ENCODE results near the gene NUP214. TPM values are rescaled to one million over a fixed set of nuclear protein-coding genes. Genes with fewer than 3 reads are reported as not detected.

The NUP214 gene
- total RNA-seq, 2 experiments from 2014 or later, result 61.4 to 97.7 TPM

DNA sequence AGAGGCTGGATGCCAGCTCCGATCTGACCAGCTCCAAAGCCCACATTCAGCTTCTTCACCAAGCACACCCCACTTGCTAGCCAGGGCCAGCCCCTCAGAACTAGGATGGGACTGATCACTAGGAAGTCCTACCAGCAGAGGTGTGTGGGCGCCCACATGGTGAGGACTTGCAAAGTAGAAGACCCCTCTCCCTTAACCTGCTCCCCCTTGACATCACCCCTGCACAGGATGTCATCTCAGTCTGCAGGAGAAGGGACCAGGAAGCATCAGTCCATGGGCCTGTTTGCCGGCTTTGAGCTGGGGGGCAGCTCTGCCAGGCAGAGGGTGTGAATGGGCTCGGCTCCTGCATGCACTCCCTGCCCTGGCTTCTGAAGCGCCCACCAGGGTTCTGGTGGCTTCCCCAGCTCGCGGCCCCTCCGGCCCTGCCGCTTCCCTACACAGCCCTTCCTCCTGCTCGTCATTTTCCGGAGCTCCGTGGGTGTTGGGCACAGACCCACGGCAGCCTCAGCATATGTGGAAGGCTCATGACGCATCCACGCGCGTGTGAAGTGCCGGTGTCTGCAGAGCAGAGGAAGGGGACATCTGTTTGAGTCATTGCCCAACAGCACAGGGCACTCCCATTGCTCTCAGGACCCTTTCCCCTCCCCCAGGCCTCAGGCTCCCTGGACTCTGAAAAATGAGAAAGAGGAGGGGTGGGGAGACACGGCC lies 154.6 kb downstream of the NUP214 start:
- Mint-ChIP-seq H3K4me1 (peaks cover 22% of the 10 kb centered on the region), H3K9me3 (ENCODE audit: low read depth) (no peaks in the 10 kb centered on the region), H3K4me3 (no peak overlapping the region), H3K27me3 (peaks cover 7% of the 10 kb centered on the region), H3K36me3 (ENCODE audit: low read depth) (peaks cover 12% of the 10 kb centered on the region), H3K27ac (no peak overlapping the region)
- POLR2A ChIA-PET, result no interaction called here
- ATAC-seq (no peak), DNase-seq (no peak)
- intact Hi-C loops (cut with DNase I, micrococcal nuclease), result loop anchor here in 1 of 2 experiments (5.0 to 10.0 kb wide), 2 partner anchors 387 to 565 kb away; no protein-coding TSS in a partner anchor
- CTCF ChIA-PET, result interaction anchor here (0.7 to 1.3 kb wide), 2 partner anchors 23 to 234 kb away, joined by 4 read pairs; no protein-coding TSS in a partner anchor

DNA sequence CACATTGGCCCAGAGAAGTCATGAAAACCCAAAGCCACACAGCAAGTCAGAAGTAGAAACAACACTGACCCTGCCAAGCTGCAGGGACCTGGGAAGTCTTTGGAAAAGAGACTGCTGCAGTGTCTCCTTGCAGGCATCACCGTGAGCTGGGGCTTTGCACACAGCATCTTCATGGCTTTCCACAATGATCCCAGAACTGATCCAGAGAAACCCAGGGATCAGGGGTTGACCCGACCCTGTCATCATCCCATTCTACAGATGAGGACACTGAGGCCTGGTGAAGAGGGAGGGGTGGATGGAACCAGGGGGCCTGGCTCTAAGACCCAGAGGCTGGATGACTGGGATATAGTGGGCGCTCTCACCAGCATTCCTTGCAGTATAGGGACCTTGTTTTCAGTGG lies 155.3 kb downstream of the NUP214 start:
- Mint-ChIP-seq H3K4me3 (no peak overlapping the region), H3K27ac (no peak overlapping the region), H3K36me3 (ENCODE audit: low read depth) (peaks cover 7% of the 10 kb centered on the region), H3K4me1 (peaks cover 22% of the 10 kb centered on the region), H3K9me3 (ENCODE audit: low read depth) (no peaks in the 10 kb centered on the region), H3K27me3 (peaks cover 7% of the 10 kb centered on the region)
- ATAC-seq (no peak), DNase-seq (no peak)
- CTCF ChIA-PET, result interaction anchor here (1.3 kb wide), 1 partner anchor 234 kb away, joined by 4 read pairs; no protein-coding TSS in a partner anchor
- intact Hi-C loops (cut with DNase I, micrococcal nuclease), result no loop called here
- POLR2A ChIA-PET, result no interaction called here

DNA sequence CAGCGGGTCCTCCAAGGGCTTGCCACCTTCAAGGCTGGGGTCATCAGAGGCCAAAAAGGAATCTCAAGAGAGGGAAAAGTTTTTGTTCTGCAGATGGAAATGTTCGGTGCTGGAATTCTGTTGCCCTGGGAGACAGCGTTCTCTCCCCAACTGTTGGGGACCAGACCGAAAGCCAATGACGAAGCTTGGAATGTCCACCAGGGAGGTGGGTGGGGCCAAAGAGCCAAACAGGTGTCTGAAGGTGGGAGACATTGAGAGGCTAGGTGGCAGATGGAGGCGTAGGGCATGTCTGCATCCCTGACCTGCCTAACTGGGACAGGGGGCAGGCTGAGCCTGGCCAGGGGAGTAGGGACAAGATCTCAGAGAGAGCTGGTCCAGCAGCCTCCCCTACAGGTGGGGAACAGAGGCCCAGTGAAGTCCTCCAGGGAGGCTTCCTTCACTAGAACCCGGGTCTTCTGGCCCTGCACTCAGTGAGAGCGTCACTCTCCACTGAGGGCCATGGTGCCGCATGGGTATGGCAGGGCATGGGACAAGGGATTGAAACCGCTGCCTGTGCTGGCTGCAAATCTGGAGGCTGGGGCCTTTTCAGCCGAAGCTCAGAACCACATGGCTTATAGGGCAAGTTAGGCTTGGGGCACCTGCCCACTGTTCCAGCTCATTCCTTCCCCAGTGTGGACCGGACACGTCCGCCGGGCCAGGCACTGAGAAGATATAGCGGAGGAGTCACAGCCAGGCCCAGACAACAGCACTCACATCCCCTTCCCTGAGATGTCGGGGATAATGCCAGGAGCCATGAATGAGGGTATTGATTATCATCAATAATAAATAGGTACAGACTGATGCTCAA lies 156.0 kb downstream of the NUP214 start:
- Mint-ChIP-seq H3K4me1 (peaks cover 22% of the 10 kb centered on the region), H3K4me3 (peak overlapping the region; percentile 5), H3K27me3 (peaks cover 7% of the 10 kb centered on the region), H3K36me3 (ENCODE audit: low read depth) (no peaks in the 10 kb centered on the region), H3K27ac (no peak overlapping the region), H3K9me3 (ENCODE audit: low read depth) (no peaks in the 10 kb centered on the region)
- ATAC-seq (no peak), DNase-seq (no peak)
- ChIA-PET CTCF (interaction anchor here (1.3 kb wide), 1 partner anchor 235 kb away, joined by 4 read pairs; no protein-coding TSS in a partner anchor), POLR2A (no interaction called here)
- intact Hi-C loops (cut with DNase I, micrococcal nuclease), result no loop called here

DNA sequence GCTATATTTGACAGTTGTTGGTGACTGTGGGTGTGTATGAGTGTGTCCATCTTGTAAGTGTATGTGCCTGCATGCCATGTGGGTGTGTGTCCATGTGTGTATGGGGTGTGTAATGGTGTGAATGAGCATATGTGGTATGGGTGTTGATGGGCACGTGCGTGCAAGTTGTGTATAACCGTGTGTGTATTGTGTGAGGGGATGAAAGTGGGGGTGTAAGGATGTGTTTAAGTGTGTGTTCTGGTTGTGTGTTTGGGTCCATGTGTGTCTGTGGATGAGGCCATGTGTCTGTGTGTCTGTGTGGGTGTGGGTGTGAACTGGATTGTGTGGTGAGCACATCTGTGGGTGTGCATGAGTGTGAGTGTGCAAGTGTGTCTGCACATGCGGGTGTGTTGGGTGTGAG lies 156.8 kb downstream of the NUP214 start:
- DNase-seq (no peak), ATAC-seq (no peak)
- Mint-ChIP-seq H3K9me3 (ENCODE audit: low read depth) (no peaks in the 10 kb centered on the region), H3K4me3 (peak overlapping the region; percentile 5), H3K4me1 (peaks cover 22% of the 10 kb centered on the region), H3K27ac (no peak overlapping the region), H3K27me3 (peaks cover 7% of the 10 kb centered on the region), H3K36me3 (ENCODE audit: low read depth) (no peaks in the 10 kb centered on the region)
- intact Hi-C loops (cut with DNase I, micrococcal nuclease), result no loop called here
- POLR2A ChIA-PET, result no interaction called here
- CTCF ChIA-PET, result no interaction called here

DNA sequence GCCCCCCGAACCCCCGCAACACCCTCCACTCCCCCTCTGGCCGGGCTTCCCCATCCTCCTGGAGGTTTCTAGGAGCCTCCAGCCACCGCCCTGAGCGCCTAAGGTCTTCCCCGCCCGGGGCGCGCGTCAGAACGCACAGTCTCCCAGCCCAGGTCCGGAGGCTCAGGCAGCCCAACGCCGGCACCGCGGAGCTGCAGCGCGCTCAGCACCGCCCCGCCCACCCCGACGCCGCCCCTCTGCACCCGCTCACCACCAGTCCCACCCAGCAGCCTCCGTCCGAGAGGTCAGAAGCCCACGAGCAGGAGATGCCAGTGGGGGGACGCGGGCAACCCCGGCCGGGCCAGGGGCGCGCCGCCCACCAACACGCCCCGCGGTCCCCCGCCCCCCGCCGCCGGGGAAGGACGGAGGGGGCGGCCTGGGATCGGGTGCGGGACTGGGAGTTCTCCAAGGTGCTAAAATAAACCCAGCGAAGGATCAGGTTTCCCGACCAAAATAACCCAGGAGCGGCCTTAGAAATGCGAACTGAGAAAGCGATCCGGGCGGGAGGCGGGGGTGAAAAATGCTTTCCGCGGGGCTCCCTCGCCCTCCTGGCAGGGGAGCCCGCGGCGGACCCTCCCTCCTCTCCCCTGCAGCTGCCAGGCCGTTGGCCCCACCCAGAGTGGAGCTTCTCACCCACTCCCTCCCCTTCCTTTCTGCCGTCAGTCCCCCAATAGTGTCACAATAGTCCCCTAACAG lies 157.5 kb downstream of the NUP214 start:
- Mint-ChIP-seq H3K9me3 (ENCODE audit: low read depth) (no peaks in the 10 kb centered on the region), H3K27me3 (peaks cover 7% of the 10 kb centered on the region), H3K27ac (no peak overlapping the region), H3K4me1 (peaks cover 22% of the 10 kb centered on the region), H3K4me3 (no peak overlapping the region), H3K36me3 (ENCODE audit: low read depth) (no peaks in the 10 kb centered on the region)
- ATAC-seq, result no peak
- POLR2A ChIA-PET, result interaction anchor here (0.6 kb wide), 1 partner anchor 58 kb away, joined by 3 read pairs; no protein-coding TSS in a partner anchor
- intact Hi-C loops (cut with DNase I, micrococcal nuclease), result no loop called here
- CTCF ChIA-PET, result interaction anchor here (0.6 kb wide), 1 partner anchor 155 kb away, joined by 3 read pairs; no protein-coding TSS in a partner anchor
- peak; percentile 40 for DNase-seq

Other genes with a start within 250 kb of the NUP214 start
- gene QRFP, start 228.8 kb upstream of the NUP214 start, total RNA-seq, result not detected
- not detected for gene FIBCD1, start 186.3 kb upstream of the NUP214 start, total RNA-seq
- under 1 TPM; 0.40 to 0.59 TPM for gene LAMC3, start 116.4 kb upstream of the NUP214 start, total RNA-seq
- 1 to 10 TPM; 1.0 to 1.4 TPM for gene AIF1L, start 29.1 kb upstream of the NUP214 start, total RNA-seq
- 10 to 100 TPM; 36.6 to 52.3 TPM for gene FAM78A, start 150.9 kb downstream of the NUP214 start, total RNA-seq
- under 1 TPM; 0.14 to 0.30 TPM for gene PLPP7, start 164.1 kb downstream of the NUP214 start, total RNA-seq